ENCODE results near the gene ASTN2.

DNA sequence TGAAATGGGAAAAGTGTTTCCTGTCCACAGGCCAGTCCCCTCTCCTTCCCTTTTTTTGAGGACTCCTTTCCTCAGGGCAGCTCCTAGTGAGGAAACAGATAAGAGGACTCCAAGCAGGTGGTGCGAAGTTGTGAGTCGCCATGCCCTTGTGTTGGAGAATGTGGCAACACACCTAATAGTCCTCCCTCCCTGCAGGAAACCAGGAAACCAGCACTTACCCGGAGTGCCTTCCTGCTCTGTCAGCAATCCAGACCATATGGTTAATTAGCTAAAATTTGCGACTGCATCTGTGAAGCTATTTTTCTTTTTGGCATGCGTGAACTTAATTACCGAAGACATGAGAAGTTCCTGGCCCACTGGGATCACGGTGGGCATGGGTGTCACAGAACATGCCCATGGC is 657.8 kb downstream of the ASTN2 start:
- no peak for TF ChIP-seq EGR1 (IDR thresholded peaks at IDR 0.05; ENCODE audit: low read depth)
- TF ChIP-seq, protein P1, sequence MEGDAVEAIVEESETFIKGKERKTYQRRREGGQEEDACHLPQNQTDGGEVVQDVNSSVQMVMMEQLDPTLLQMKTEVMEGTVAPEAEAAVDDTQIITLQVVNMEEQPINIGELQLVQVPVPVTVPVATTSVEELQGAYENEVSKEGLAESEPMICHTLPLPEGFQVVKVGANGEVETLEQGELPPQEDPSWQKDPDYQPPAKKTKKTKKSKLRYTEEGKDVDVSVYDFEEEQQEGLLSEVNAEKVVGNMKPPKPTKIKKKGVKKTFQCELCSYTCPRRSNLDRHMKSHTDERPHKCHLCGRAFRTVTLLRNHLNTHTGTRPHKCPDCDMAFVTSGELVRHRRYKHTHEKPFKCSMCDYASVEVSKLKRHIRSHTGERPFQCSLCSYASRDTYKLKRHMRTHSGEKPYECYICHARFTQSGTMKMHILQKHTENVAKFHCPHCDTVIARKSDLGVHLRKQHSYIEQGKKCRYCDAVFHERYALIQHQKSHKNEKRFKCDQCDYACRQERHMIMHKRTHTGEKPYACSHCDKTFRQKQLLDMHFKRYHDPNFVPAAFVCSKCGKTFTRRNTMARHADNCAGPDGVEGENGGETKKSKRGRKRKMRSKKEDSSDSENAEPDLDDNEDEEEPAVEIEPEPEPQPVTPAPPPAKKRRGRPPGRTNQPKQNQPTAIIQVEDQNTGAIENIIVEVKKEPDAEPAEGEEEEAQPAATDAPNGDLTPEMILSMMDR (IDR thresholded peaks at IDR 0.05 in 2 of 3, conservative IDR thresholded peaks at IDR 0.05 in 1 of 3; ENCODE audit: borderline replicate concordance in 1 of 3, insufficient read depth in 1 of 3, low read depth in 2 of 3, low read length in 2 of 3): no peak
- no peak for TF ChIP-seq SP1 (IDR thresholded peaks at IDR 0.05; ENCODE audit: low read depth)
- no peak for TF ChIP-seq POLR2A (IDR thresholded peaks at IDR 0.05; ENCODE audit: borderline replicate concordance, extremely low read depth, insufficient read depth, insufficient read length)
- TF ChIP-seq, protein P2, sequence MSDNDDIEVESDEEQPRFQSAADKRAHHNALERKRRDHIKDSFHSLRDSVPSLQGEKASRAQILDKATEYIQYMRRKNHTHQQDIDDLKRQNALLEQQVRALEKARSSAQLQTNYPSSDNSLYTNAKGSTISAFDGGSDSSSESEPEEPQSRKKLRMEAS (IDR thresholded peaks at IDR 0.05): no peak
- TF ChIP-seq, protein P3, sequence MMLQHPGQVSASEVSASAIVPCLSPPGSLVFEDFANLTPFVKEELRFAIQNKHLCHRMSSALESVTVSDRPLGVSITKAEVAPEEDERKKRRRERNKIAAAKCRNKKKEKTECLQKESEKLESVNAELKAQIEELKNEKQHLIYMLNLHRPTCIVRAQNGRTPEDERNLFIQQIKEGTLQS (IDR thresholded peaks at IDR 0.05): no peak
- no peak for TF ChIP-seq EZH2 (IDR thresholded peaks at IDR 0.05)
